Left ventricle myocardium inferior (tissue), 1 donor: Measurements from ENCODE around the gene MOSPD2. TPM values are rescaled to one million over a fixed set of nuclear protein-coding genes. Genes with fewer than 3 reads are reported as not detected.

ENCODE experiments used
- DNase-seq: peaks from one replicate; pipeline ENCODE4 v3.0.0-alpha.2; 2020
- H3K27ac ChIP-seq: fragments of 200-600 bp; replicated peaks from 2 replicates; pipeline ENCODE4 v1.8.0; 2021
- H3K27me3 ChIP-seq: fragments of 200-600 bp; 2 replicates; pipeline ENCODE4 v1.8.0; 2021; ENCODE audit warnings: low read depth
- H3K36me3 ChIP-seq: fragments of 200-600 bp; 2 replicates; pipeline ENCODE4 v1.8.0; 2021
- H3K4me1 ChIP-seq: fragments of 200-600 bp; 2 replicates; pipeline ENCODE4 v1.8.0; 2021
- H3K4me3 ChIP-seq: fragments of 200-600 bp; 2 replicates; pipeline ENCODE4 v1.8.0; 2021; ENCODE audit warnings: mild to moderate bottlenecking, moderate library complexity
- H3K9me3 ChIP-seq: fragments of 200-600 bp; replicated peaks from 2 replicates; pipeline ENCODE4 v1.8.0; 2021
- CTCF ChIP-seq: fragments of 200-600 bp; IDR thresholded peaks from 2 replicates; pipeline ENCODE4 v1.8.0; 2021; ENCODE audit warnings: antibody characterized with exemption, mild to moderate bottlenecking, borderline replicate concordance
- intact Hi-C: fragments of 100-400 bp; cut with micrococcal nuclease; formaldehyde crosslinking; loops from one replicate; pipeline ENCODE4 v1.11.0; 2022
- total RNA-seq: library from RNA; stranded (reverse); fragmentation: NEBNext Ultra II Directional; extraction: Animal tissue kit (Norgen Biotek cat#: 25700); gene quantifications from one replicate; pipeline ENCODE4 v1.2.1, GENCODE V29; 2021
- donor health status: DM: no; HTN: yes; CAD: no; lungs with severe emphysema.

Gene MOSPD2
- total RNA-seq, 1 donor from 2014 or later: 6.2 TPM

- Histone ChIP-seq H3K27me3 (no peaks in the 10 kb centered on the region), H3K27ac (no peak overlapping the region), H3K9me3 (no peaks in the 10 kb centered on the region), H3K4me1 (no peaks in the 10 kb centered on the region), H3K4me3 (no peak overlapping the region), H3K36me3 (no peaks in the 10 kb centered on the region)
- intact Hi-C loops: no loop called here
- TF ChIP-seq CTCF: no peak
- DNase-seq: no peak
Measured at GRCh38 chrX:14946606-14947155, 73.5 kb downstream of the MOSPD2 start.

GRCh38 chrX:14948691-14949090 is 75.5 kb downstream of the MOSPD2 start:
- Histone ChIP-seq H3K27ac (no peak overlapping the region), H3K4me1 (no peaks in the 10 kb centered on the region), H3K9me3 (no peaks in the 10 kb centered on the region), H3K4me3 (no peak overlapping the region), H3K27me3 (no peaks in the 10 kb centered on the region), H3K36me3 (no peaks in the 10 kb centered on the region)
- intact Hi-C loops: no loop called here
- no peak for DNase-seq
- TF ChIP-seq CTCF: no peak

- Histone ChIP-seq H3K27ac (no peak overlapping the region), H3K4me3 (no peak overlapping the region)
- no peak for TF ChIP-seq CTCF
Measured at GRCh38 chrX:14956813-14957582, 83.8 kb downstream of the MOSPD2 start.

GRCh38 chrX:14963447-14964236 is 90.4 kb downstream of the MOSPD2 start:
- intact Hi-C loops: no loop called here
- Histone ChIP-seq H3K27ac (no peak overlapping the region), H3K36me3 (no peaks in the 10 kb centered on the region), H3K4me1 (no peaks in the 10 kb centered on the region), H3K4me3 (no peak overlapping the region), H3K9me3 (no peaks in the 10 kb centered on the region), H3K27me3 (no peaks in the 10 kb centered on the region)
- TF ChIP-seq CTCF: no peak
- DNase-seq: no peak

More at GRCh38 chrX:14956813-14957582, 83.8 kb downstream of the MOSPD2 start:
- DNase-seq: no peak
- H3K9me3 ChIP-seq: no peaks in the 10 kb centered on the region
- no peaks in the 10 kb centered on the region for H3K27me3 ChIP-seq
- intact Hi-C loops: no loop called here
- H3K4me1 ChIP-seq: no peaks in the 10 kb centered on the region
- no peaks in the 10 kb centered on the region for H3K36me3 ChIP-seq

- peak; percentile 32 for TF ChIP-seq CTCF
- Histone ChIP-seq H3K4me3 (no peak overlapping the region), H3K9me3 (no peaks in the 10 kb centered on the region), H3K27ac (no peak overlapping the region), H3K27me3 (no peaks in the 10 kb centered on the region), H3K4me1 (no peaks in the 10 kb centered on the region), H3K36me3 (no peaks in the 10 kb centered on the region)
- intact Hi-C loops: no loop called here
- DNase-seq: no peak
Measured at GRCh38 chrX:14964500-14964899, 91.3 kb downstream of the MOSPD2 start.

Other genes with a start within 250 kb of the MOSPD2 start
- 0.66 TPM for gene FANCB, start 352 bp upstream of the MOSPD2 start, total RNA-seq